ENCODE measurements around the gene CIAO1. TPM values are rescaled to one million over a fixed set of nuclear protein-coding genes. Genes with fewer than 3 reads are reported as not detected.

Gene CIAO1
- total and polyA plus RNA-seq, 2 donors (not counting 1 experiment from before 2014, with no cell fraction given), result 57.4 to 101 TPM

GRCh38 chr2:96308248-96308647, 42.2 kb downstream of the CIAO1 start:
- Histone ChIP-seq H3K9me3 (ENCODE audit: control insufficient read depth, insufficient read depth, low read depth, low read length) (no peaks in the 10 kb centered on the region), H3K27ac (ENCODE audit: insufficient read depth, low read length) (no peak overlapping the region), H3K4me1 (ENCODE audit: control insufficient read depth, extremely low read depth, insufficient read depth, low read length) (peaks cover 5% of the 10 kb centered on the region), H4K20me1 (ENCODE audit: control insufficient read depth, extremely low read depth, insufficient read depth, low read length) (no peaks in the 10 kb centered on the region), H3K79me2 (ENCODE audit: control insufficient read depth, insufficient read depth, low read length) (peaks cover 11% of the 10 kb centered on the region), H3K27me3 (ENCODE audit: control insufficient read depth, insufficient read depth, low read length) (no peaks in the 10 kb centered on the region), H3K4me2 (ENCODE audit: extremely low read depth, insufficient read depth, low read length) (no peak overlapping the region), H3K4me3 (replicated peaks in 1 of 4; ENCODE audit: control extremely low read depth in 1 of 4, insufficient read depth in 1 of 4, low read depth in 3 of 4, low read length in 4 of 4) (no peak overlapping the region), H3K36me3 (ENCODE audit: control insufficient read depth, insufficient read depth, low read length) (no peaks in the 10 kb centered on the region), H2AFZ (ENCODE audit: low read length) (no peak overlapping the region), H3K9ac (ENCODE audit: insufficient read depth, low read length) (no peak overlapping the region)
- DNase-seq (ENCODE audit: low read depth in 2 of 2), result no peak
- no peak for TF ChIP-seq CTCF (conservative IDR thresholded peaks at IDR 0.05 in 1 of 2, IDR thresholded peaks at IDR 0.05 in 1 of 2; ENCODE audit: low read depth in 1 of 2, low read length in 2 of 2)
- TF ChIP-seq EZH2 (IDR thresholded peaks at IDR 0.05; ENCODE audit: low read length, missing control alignments), result no peak

- Histone ChIP-seq H3K9ac (ENCODE audit: insufficient read depth, low read length) (no peak overlapping the region), H3K79me2 (ENCODE audit: control insufficient read depth, insufficient read depth, low read length) (no peaks in the 10 kb centered on the region), H3K27ac (ENCODE audit: insufficient read depth, low read length) (no peak overlapping the region), H3K9me3 (ENCODE audit: control insufficient read depth, insufficient read depth, low read depth, low read length) (no peaks in the 10 kb centered on the region), H3K4me2 (ENCODE audit: extremely low read depth, insufficient read depth, low read length) (peak overlapping the region; percentile 23), H3K36me3 (ENCODE audit: control insufficient read depth, insufficient read depth, low read length) (no peaks in the 10 kb centered on the region), H4K20me1 (ENCODE audit: control insufficient read depth, extremely low read depth, insufficient read depth, low read length) (no peaks in the 10 kb centered on the region), H3K4me3 (replicated peaks in 1 of 4; ENCODE audit: control extremely low read depth in 1 of 4, insufficient read depth in 1 of 4, low read depth in 3 of 4, low read length in 4 of 4) (no peak overlapping the region), H3K4me1 (ENCODE audit: control insufficient read depth, extremely low read depth, insufficient read depth, low read length) (peaks cover 12% of the 10 kb centered on the region), H3K27me3 (ENCODE audit: control insufficient read depth, insufficient read depth, low read length) (no peaks in the 10 kb centered on the region), H2AFZ (ENCODE audit: low read length) (no peak overlapping the region)
- DNase-seq (ENCODE audit: low read depth in 2 of 2), result peak in 1 of 2 donors; percentile 16
- TF ChIP-seq CTCF (conservative IDR thresholded peaks at IDR 0.05 in 1 of 2, IDR thresholded peaks at IDR 0.05 in 1 of 2; ENCODE audit: low read depth in 1 of 2, low read length in 2 of 2) (no peak), EZH2 (IDR thresholded peaks at IDR 0.05; ENCODE audit: low read length, missing control alignments) (no peak)
These were observed 49.0 kb downstream of the CIAO1 start for GRCh38 chr2:96315005-96315399.

- no peak for TF ChIP-seq EZH2 (IDR thresholded peaks at IDR 0.05; ENCODE audit: low read length, missing control alignments)
- no peak for TF ChIP-seq CTCF (conservative IDR thresholded peaks at IDR 0.05 in 1 of 2, IDR thresholded peaks at IDR 0.05 in 1 of 2; ENCODE audit: low read depth in 1 of 2, low read length in 2 of 2)
- H3K79me2 ChIP-seq (ENCODE audit: control insufficient read depth, insufficient read depth, low read length), result no peaks in the 10 kb centered on the region
- H3K4me2 ChIP-seq (ENCODE audit: extremely low read depth, insufficient read depth, low read length), result peak overlapping the region; percentile 23
- H3K27ac ChIP-seq (ENCODE audit: insufficient read depth, low read length), result peak overlapping the region; percentile 6
- no peak overlapping the region for H3K4me3 ChIP-seq (replicated peaks in 1 of 4; ENCODE audit: control extremely low read depth in 1 of 4, insufficient read depth in 1 of 4, low read depth in 3 of 4, low read length in 4 of 4)
- DNase-seq (ENCODE audit: low read depth in 2 of 2), result peak in 1 of 2 donors; percentile 82
- H2AFZ ChIP-seq (ENCODE audit: low read length), result peak overlapping the region; percentile 18
- no peaks in the 10 kb centered on the region for H3K36me3 ChIP-seq (ENCODE audit: control insufficient read depth, insufficient read depth, low read length)
- peaks cover 12% of the 10 kb centered on the region for H3K4me1 ChIP-seq (ENCODE audit: control insufficient read depth, extremely low read depth, insufficient read depth, low read length)
- no peaks in the 10 kb centered on the region for H4K20me1 ChIP-seq (ENCODE audit: control insufficient read depth, extremely low read depth, insufficient read depth, low read length)
- H3K9ac ChIP-seq (ENCODE audit: insufficient read depth, low read length), result no peak overlapping the region
- no peaks in the 10 kb centered on the region for H3K27me3 ChIP-seq (ENCODE audit: control insufficient read depth, insufficient read depth, low read length)
- no peaks in the 10 kb centered on the region for H3K9me3 ChIP-seq (ENCODE audit: control insufficient read depth, insufficient read depth, low read depth, low read length)
These were observed 49.5 kb downstream of the CIAO1 start for GRCh38 chr2:96315400-96316071.
